Fibroblast of villous mesenchyme (primary cell): ENCODE data around the gene THEMIS. TPM values are rescaled to one million over a fixed set of nuclear protein-coding genes. Genes with fewer than 3 reads are reported as not detected.

ENCODE experiments used
- DNase-seq: peaks from one replicate; pipeline ENCODE4 v3.0.0-alpha.2; 2010; ENCODE audit warnings: low read depth
- H3K4me3 ChIP-seq: 2 replicates; pipeline ENCODE4 v1.5.1; 2011; ENCODE audit warnings: low read depth, mild to moderate bottlenecking, low read length
- CTCF ChIP-seq: IDR thresholded peaks from 2 replicates; pipeline ENCODE4 v1.5.1; 2012; ENCODE audit warnings: low read depth, mild to moderate bottlenecking, low read length; ENCODE audit not compliant: insufficient read depth
- small RNA-seq: library from RNA; depleted of rRNA; stranded (forward); fragments of <200 nt; gene quantifications from one replicate; pipeline ENCODE3, GENCODE V24; 2012
- total RNA-seq: library from RNA; depleted of rRNA; stranded (reverse); fragments of >200 nt; gene quantifications from 2 replicates; pipeline ENCODE4 v1.2.3, GENCODE V29; 2012

THEMIS gene
- total RNA-seq, 1 donor: under 0.01 TPM

- TF ChIP-seq CTCF: no peak
- no peak overlapping the region for H3K4me3 ChIP-seq
- DNase-seq: no peak
Measured at GRCh38 chr6:127684501-127684900, 216.4 kb downstream of the THEMIS start.

Small RNAs within 50 kb of the gene (small RNA-seq; reads per million reads assigned to genes)
- gene MRPS17P5: not detected
